ENCODE measurements around the gene ARHGAP31.

- TF ChIP-seq TARDBP (IDR thresholded peaks at IDR 0.05; ENCODE audit: borderline replicate concordance), result no peak
- no peak for TF ChIP-seq PRDM15 (CRISPR knock-in tag; IDR thresholded peaks at IDR 0.05)
- TF ChIP-seq CTCF (IDR thresholded peaks at IDR 0.05 in 2 of 3, conservative IDR thresholded peaks at IDR 0.05 in 1 of 3; ENCODE audit: control insufficient read depth in 2 of 3, extremely low read depth in 1 of 3, insufficient read depth in 1 of 3, low read depth in 3 of 3, low read length in 3 of 3), result no peak
- peak; percentile 51 for TF ChIP-seq JUNB (IDR thresholded peaks at IDR 0.05)
- no peak for TF ChIP-seq NRF1 (conservative IDR thresholded peaks at IDR 0.05; ENCODE audit: low read depth, low read length)
- no peak for TF ChIP-seq HDGF (IDR thresholded peaks at IDR 0.05)
- no peak for TF ChIP-seq POLR2A (IDR thresholded peaks at IDR 0.05; ENCODE audit: low read depth, low read length)
- no peak for TF ChIP-seq POLR2AphosphoS5 (IDR thresholded peaks at IDR 0.05; ENCODE audit: low read length)
- no peak for TF ChIP-seq CHD1 (IDR thresholded peaks at IDR 0.05; ENCODE audit: low read depth, low read length)
- TF ChIP-seq, protein P1, sequence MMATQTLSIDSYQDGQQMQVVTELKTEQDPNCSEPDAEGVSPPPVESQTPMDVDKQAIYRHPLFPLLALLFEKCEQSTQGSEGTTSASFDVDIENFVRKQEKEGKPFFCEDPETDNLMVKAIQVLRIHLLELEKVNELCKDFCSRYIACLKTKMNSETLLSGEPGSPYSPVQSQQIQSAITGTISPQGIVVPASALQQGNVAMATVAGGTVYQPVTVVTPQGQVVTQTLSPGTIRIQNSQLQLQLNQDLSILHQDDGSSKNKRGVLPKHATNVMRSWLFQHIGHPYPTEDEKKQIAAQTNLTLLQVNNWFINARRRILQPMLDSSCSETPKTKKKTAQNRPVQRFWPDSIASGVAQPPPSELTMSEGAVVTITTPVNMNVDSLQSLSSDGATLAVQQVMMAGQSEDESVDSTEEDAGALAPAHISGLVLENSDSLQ (IDR thresholded peaks at IDR 0.05), result no peak; the same call in 1 of the 2 replicates
These were observed 57.9 kb downstream of the ARHGAP31 start for GRCh38 chr3:119352034-119352609.
